Endothelial cell of umbilical vein (primary cell): ENCODE data around the gene MEN1. TPM values are rescaled to one million over a fixed set of nuclear protein-coding genes. Genes with fewer than 3 reads are reported as not detected.

Source experiments
- BruUV-seq: library from RNA; stranded (reverse); fragments of 400-500 nt; replicated peaks from 2 replicates; lab custom pipeline; 2021; lab: Mats Ljungman, UMichigan
- CTCF ChIA-PET: fragments of 300-600, 350-600 bp; sonication (Branson Sonifier 250); formaldehyde crosslinking; loops from one replicate; lab custom pipeline; 2021; ENCODE audit warnings: antibody characterized with exemption, inconsistent platforms; lab: Charles Lee
- POLR2A ChIA-PET: fragments of 300-600, 350-600 bp; sonication (Branson Sonifier 250); formaldehyde crosslinking; loops from one replicate; lab custom pipeline; 2021; ENCODE audit warnings: antibody characterized with exemption, inconsistent platforms; lab: Charles Lee
- DNase-seq: peaks from one replicate; pipeline ENCODE4 v3.0.0-alpha.2; 2011; ENCODE audit warnings: low read depth, low spot score
- FAIRE-seq: peaks from 2 replicates; lab custom pipeline; 2011; peaks lifted over from hg19 to GRCh38; lab: Jason Lieb, UNC
- H2AFZ ChIP-seq: 2 replicates; pipeline ENCODE4 v1.6.0; 2012; ENCODE audit warnings: low read depth, low read length, control low read depth, inconsistent platforms
- H3K27ac ChIP-seq: 2 replicates; pipeline ENCODE4 v1.5.1; 2011; ENCODE audit warnings: low read depth, mild to moderate bottlenecking, control low read depth, low read length, moderate library complexity; ENCODE audit not compliant: insufficient read depth
- H3K27me3 ChIP-seq, 2 experiments: 2 replicates each; pipeline versions ENCODE4 v1.6.0 to v1.6.1; 2011; ENCODE audit warnings: low read length in 2 of 2, mixed read lengths in 1 of 2; ENCODE audit not compliant: control insufficient read depth in 2 of 2, insufficient read depth in 2 of 2
- H3K36me3 ChIP-seq, 2 experiments: 2 replicates in 1 of 2; 3 replicates in 1 of 2; pipeline ENCODE4 v1.5.1; 2011; ENCODE audit warnings: low read length in 2 of 2, mild to moderate bottlenecking in 1 of 2, moderate library complexity in 1 of 2; ENCODE audit not compliant: control insufficient read depth in 2 of 2, insufficient read depth in 2 of 2; ENCODE audit errors: extremely low read depth in 1 of 2
- H3K4me1 ChIP-seq: 3 replicates; pipeline ENCODE4 v1.5.1; 2011; ENCODE audit warnings: mild to moderate bottlenecking, low read length; ENCODE audit not compliant: control insufficient read depth, insufficient read depth; ENCODE audit errors: extremely low read depth
- H3K4me2 ChIP-seq: 2 replicates; pipeline ENCODE4 v1.6.1; 2011; ENCODE audit warnings: low read length, control low read depth, mixed read lengths; ENCODE audit not compliant: insufficient read depth
- H3K4me3 ChIP-seq, 3 experiments: fragments of 200-600 bp in 1 of 3; sonication (generic), shearing (Covaris generic) in 1 of 3; replicated peaks in 1 of 3; 2 replicates each; pipeline ENCODE4 v1.5.1; 2011 to 2016; ENCODE audit warnings: control low read depth in 3 of 3, low read length in 3 of 3, mild to moderate bottlenecking in 2 of 3, inconsistent platforms in 1 of 3, low read depth in 1 of 3, moderate library complexity in 1 of 3; ENCODE audit not compliant: insufficient read depth in 1 of 3
- H3K79me2 ChIP-seq: 2 replicates; pipeline ENCODE4 v1.6.0; 2012; ENCODE audit warnings: low read length, inconsistent platforms; ENCODE audit not compliant: control insufficient read depth, insufficient read depth
- H3K9ac ChIP-seq: replicated peaks from 2 replicates; pipeline ENCODE3; 2011; ENCODE audit warnings: low read length, control low read depth; ENCODE audit not compliant: insufficient read depth; ENCODE audit errors: extremely low read depth
- H3K9me1 ChIP-seq: replicated peaks from 3 replicates; pipeline ENCODE4 v1.6.0; 2011; ENCODE audit warnings: mild to moderate bottlenecking, low read length; ENCODE audit not compliant: control insufficient read depth, insufficient read depth; ENCODE audit errors: extremely low read depth
- H3K9me3 ChIP-seq: replicated peaks from 2 replicates; pipeline ENCODE4 v1.5.1; 2012; ENCODE audit warnings: low read length, inconsistent platforms; ENCODE audit not compliant: control insufficient read depth, insufficient read depth
- H4K20me1 ChIP-seq: replicated peaks from 2 replicates; pipeline ENCODE3; 2011; ENCODE audit warnings: mild to moderate bottlenecking, low read length; ENCODE audit not compliant: control insufficient read depth, insufficient read depth; ENCODE audit errors: extremely low read depth
- EZH2 ChIP-seq: IDR thresholded peaks from 2 replicates; pipeline ENCODE4 v1.6.1; 2012; ENCODE audit warnings: borderline replicate concordance, low read depth, mild to moderate bottlenecking, moderate library complexity, low read length, inconsistent platforms; ENCODE audit not compliant: severe bottlenecking
- FOS ChIP-seq: IDR thresholded peaks from 2 replicates; pipeline ENCODE4 v1.6.1; 2011; ENCODE audit warnings: mild to moderate bottlenecking, low read length, moderate library complexity, borderline replicate concordance; ENCODE audit not compliant: insufficient read depth
- GATA2 ChIP-seq: IDR thresholded peaks from 2 replicates; pipeline ENCODE4 v1.7.0; 2011; ENCODE audit warnings: low read depth, mild to moderate bottlenecking, moderate library complexity, mixed read lengths, low read length; ENCODE audit not compliant: insufficient read length, insufficient read depth
- JUN ChIP-seq: IDR thresholded peaks from 2 replicates; pipeline ENCODE4 v1.6.1; 2011; ENCODE audit warnings: borderline replicate concordance, low read depth; ENCODE audit not compliant: insufficient read length, insufficient read depth
- MAX ChIP-seq: IDR thresholded peaks from 2 replicates; pipeline ENCODE4 v1.6.1; 2011; ENCODE audit not compliant: insufficient read depth, insufficient read length
- MYC ChIP-seq: IDR thresholded peaks from one replicate; pipeline ENCODE4 v1.6.1; 2011; ENCODE audit warnings: mild to moderate bottlenecking, low read depth, low read length
- POLR2A ChIP-seq: IDR thresholded peaks from 2 replicates; pipeline ENCODE4 v1.6.1; 2012; ENCODE audit warnings: low read depth, mild to moderate bottlenecking, control low read depth, low read length
- POLR2AphosphoS5 ChIP-seq: IDR thresholded peaks from 2 replicates; pipeline ENCODE4 v1.6.1; 2012; ENCODE audit warnings: low read depth, mild to moderate bottlenecking, control low read depth, low read length, moderate library complexity; ENCODE audit not compliant: insufficient read depth
- dilution Hi-C: fragments of 300-500 bp; cut with MboI; formaldehyde crosslinking; loops from one replicate; pipeline ENCODE4 v1.15.0; 2019; ENCODE audit warnings: low sequenced_read_pairs; ENCODE audit not compliant: extremely low pct_ligation_motif_present
- intact Hi-C: fragments of 100-400 bp; cut with micrococcal nuclease; formaldehyde crosslinking; loops from one replicate; pipeline ENCODE4 v1.10.0; 2022
- polyA plus RNA-seq, 4 experiments: library from polyadenylated mRNA; depleted of rRNA in 3 of 4; stranded (reverse) in 3 of 4; unstranded in 1 of 4; fragments of >200 nt; gene quantifications; 2 replicates each; pipeline versions ENCODE4 v1.2.1 to v1.2.3, GENCODE V29; 2011 to 2012; ENCODE audit warnings: missing spikeins in 1 of 4
- total RNA-seq: library from RNA; stranded (reverse); gene quantifications from 2 replicates; pipeline ENCODE4 v1.2.3, GENCODE V29; 2021
- TF ChIP-seq, protein P1 (sequence below), 2 donors: IDR thresholded peaks; 1 replicate in 1 of 2; 2 replicates in 1 of 2; pipeline ENCODE4 v1.5.1; 2011; ENCODE audit warnings: low read length in 2 of 2, mild to moderate bottlenecking in 2 of 2, moderate library complexity in 2 of 2, control low read depth in 1 of 2, inconsistent platforms in 1 of 2, low read depth in 1 of 2; ENCODE audit not compliant: insufficient read depth in 1 of 2; ENCODE audit errors: extremely low read depth in 1 of 2

Gene MEN1
- total and polyA plus RNA-seq, 2 donors (not counting 3 experiments of a cell fraction or from before 2014, with no cell fraction given), result 41.1 to 43.1 TPM

GRCh38 chr11:64842851-64843685, 32.7 kb upstream of the MEN1 start:
- Histone ChIP-seq H3K4me1 (no peaks in the 10 kb centered on the region), H3K27ac (no peak overlapping the region), H2AFZ (no peak overlapping the region), H3K79me2 (no peaks in the 10 kb centered on the region), H3K36me3 (no peaks in the 10 kb centered on the region), H3K4me3 (no peak overlapping the region), H3K27me3 (no peaks in the 10 kb centered on the region), H3K9ac (no peak overlapping the region), H3K9me3 (no peaks in the 10 kb centered on the region), H3K4me2 (no peak overlapping the region), H3K9me1 (no peaks in the 10 kb centered on the region), H4K20me1 (no peaks in the 10 kb centered on the region)
- TF ChIP-seq POLR2A (no peak), MYC (no peak), MAX (no peak), POLR2AphosphoS5 (no peak), FOS (no peak), EZH2 (no peak), GATA2 (no peak), JUN (no peak)
- TF ChIP-seq, protein P1, sequence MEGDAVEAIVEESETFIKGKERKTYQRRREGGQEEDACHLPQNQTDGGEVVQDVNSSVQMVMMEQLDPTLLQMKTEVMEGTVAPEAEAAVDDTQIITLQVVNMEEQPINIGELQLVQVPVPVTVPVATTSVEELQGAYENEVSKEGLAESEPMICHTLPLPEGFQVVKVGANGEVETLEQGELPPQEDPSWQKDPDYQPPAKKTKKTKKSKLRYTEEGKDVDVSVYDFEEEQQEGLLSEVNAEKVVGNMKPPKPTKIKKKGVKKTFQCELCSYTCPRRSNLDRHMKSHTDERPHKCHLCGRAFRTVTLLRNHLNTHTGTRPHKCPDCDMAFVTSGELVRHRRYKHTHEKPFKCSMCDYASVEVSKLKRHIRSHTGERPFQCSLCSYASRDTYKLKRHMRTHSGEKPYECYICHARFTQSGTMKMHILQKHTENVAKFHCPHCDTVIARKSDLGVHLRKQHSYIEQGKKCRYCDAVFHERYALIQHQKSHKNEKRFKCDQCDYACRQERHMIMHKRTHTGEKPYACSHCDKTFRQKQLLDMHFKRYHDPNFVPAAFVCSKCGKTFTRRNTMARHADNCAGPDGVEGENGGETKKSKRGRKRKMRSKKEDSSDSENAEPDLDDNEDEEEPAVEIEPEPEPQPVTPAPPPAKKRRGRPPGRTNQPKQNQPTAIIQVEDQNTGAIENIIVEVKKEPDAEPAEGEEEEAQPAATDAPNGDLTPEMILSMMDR (IDR thresholded peaks at IDR 0.05; ENCODE audit: extremely low read depth in 1 of 2, insufficient read depth in 1 of 2, low read depth in 1 of 2, low read length in 2 of 2), result no peak
- ChIA-PET CTCF (interaction anchor here (0.9 to 8.2 kb wide), 5 partner anchors 8 to 55 kb away, joined by 3 to 125 read pairs (median 8); no protein-coding TSS in a partner anchor), POLR2A (no interaction called here)
- dilution Hi-C loops, result loop anchor here (10.0 kb wide), 1 partner anchor 52 kb away; no protein-coding TSS in a partner anchor
- FAIRE-seq, result no peak
- intact Hi-C loops, result no loop called here
- DNase-seq, result no peak
- no TSS peak for BruUV-seq
